SK-N-SH treated with all-trans-retinoic acid at 6 μM for 48 hours (cell line): ENCODE results near the gene IL22RA2.

Source experiments
- ATAC-seq: fragments of 200-7000 bp; cut with Tn5 transposase; 3 replicates; pipeline ENCODE4 v1.9.1; 2020; ENCODE audit warnings: mild to moderate bottlenecking, moderate library complexity
- ARNTL ChIP-seq: fragments of 450-650 bp; formaldehyde crosslinking; IDR thresholded peaks from 2 replicates; pipeline ENCODE4 v1.5.0; 2020; ENCODE audit warnings: low read depth, mild to moderate bottlenecking, moderate library complexity, borderline replicate concordance
- BACH2 ChIP-seq: fragments of 250-450 bp; sonication (Bioruptor Pico); IDR thresholded peaks from 2 replicates; pipeline ENCODE4 v1.9.0; 2021; ENCODE audit warnings: mild to moderate bottlenecking, borderline replicate concordance
- CSDC2 ChIP-seq: fragments of 250-450 bp; sonication (Bioruptor Pico); IDR thresholded peaks from 2 replicates; pipeline ENCODE4 v1.5.0; 2020; ENCODE audit warnings: mild to moderate bottlenecking, moderate library complexity
- CSRNP3 ChIP-seq: fragments of 250-450 bp; sonication (Bioruptor Pico); IDR thresholded peaks from 2 replicates; pipeline ENCODE4 v1.5.1; 2021; ENCODE audit warnings: mild to moderate bottlenecking, moderate library complexity
- GLIS3 ChIP-seq: fragments of 250-450 bp; sonication (Bioruptor Pico); IDR thresholded peaks from 2 replicates; pipeline ENCODE4 v1.5.0; 2020; ENCODE audit warnings: mild to moderate bottlenecking, moderate library complexity
- ISL1 ChIP-seq: fragments of 250-450 bp; sonication (Bioruptor Pico); IDR thresholded peaks from 2 replicates; pipeline ENCODE4 v2.1.2; 2022; ENCODE audit warnings: mild to moderate bottlenecking, moderate library complexity
- OSR1 ChIP-seq: fragments of 250-450 bp; sonication (Bioruptor Pico); IDR thresholded peaks from 2 replicates; pipeline ENCODE4 v1.8.0; 2022; ENCODE audit warnings: moderate library complexity, mild to moderate bottlenecking, inconsistent platforms
- PATZ1 ChIP-seq: fragments of 250-450 bp; sonication (Bioruptor Pico); IDR thresholded peaks from 2 replicates; pipeline ENCODE4 v1.8.0; 2020; ENCODE audit warnings: mild to moderate bottlenecking, moderate library complexity, borderline replicate concordance
- POU6F1 ChIP-seq: fragments of 250-450 bp; sonication (Bioruptor Pico); IDR thresholded peaks from 2 replicates; pipeline ENCODE4 v1.8.0; 2021; ENCODE audit warnings: low read depth, mild to moderate bottlenecking, moderate library complexity, borderline replicate concordance
- PPARA ChIP-seq: fragments of 250-450 bp; sonication (Bioruptor Pico); IDR thresholded peaks from 2 replicates; pipeline ENCODE4 v1.5.0; 2020; ENCODE audit warnings: mild to moderate bottlenecking, borderline replicate concordance
- SNAI2 ChIP-seq: fragments of 250-450 bp; sonication (Bioruptor Pico); IDR thresholded peaks from 2 replicates; pipeline ENCODE4 v1.5.0; 2020; ENCODE audit warnings: mild to moderate bottlenecking, moderate library complexity
- TOX ChIP-seq: fragments of 250-450 bp; sonication (Bioruptor Pico); IDR thresholded peaks from 2 replicates; pipeline ENCODE4 v1.8.0; 2021; ENCODE audit warnings: mild to moderate bottlenecking, moderate library complexity, borderline replicate concordance
- ZC3H10 ChIP-seq: fragments of 250-450 bp; sonication (Bioruptor Pico); IDR thresholded peaks from 2 replicates; pipeline ENCODE4 v1.5.1; 2021; ENCODE audit warnings: mild to moderate bottlenecking, moderate library complexity
- ZNF565 ChIP-seq: fragments of 450-650 bp; formaldehyde crosslinking; conservative IDR thresholded peaks from 2 replicates; pipeline ENCODE4 v1.5.0; 2020; ENCODE audit warnings: low read depth, mild to moderate bottlenecking, moderate library complexity
- ZNF70 ChIP-seq: fragments of 450-650 bp; formaldehyde crosslinking; IDR thresholded peaks from 2 replicates; pipeline ENCODE4 v1.5.0; 2020; ENCODE audit warnings: mild to moderate bottlenecking, moderate library complexity
- TF ChIP-seq, protein P1 (sequence below): fragments of 250-450 bp; sonication (Bioruptor Pico); IDR thresholded peaks from 2 replicates; pipeline ENCODE4 v1.5.0; 2020; ENCODE audit warnings: mild to moderate bottlenecking, moderate library complexity

IL22RA2 gene

GRCh38 chr6:137099689-137100403 lies 73.6 kb downstream of the IL22RA2 start:
- no peak for TF ChIP-seq OSR1 (CRISPR knock-in tag)
- no peak for ATAC-seq

GRCh38 chr6:137097526-137097925 lies 75.9 kb downstream of the IL22RA2 start:
- TF ChIP-seq OSR1 (CRISPR knock-in tag) (no peak), TOX (no peak), BACH2 (no peak), CSRNP3 (CRISPR knock-in tag) (no peak), ZNF565 (CRISPR knock-in tag) (no peak), CSDC2 (no peak), ZC3H10 (CRISPR knock-in tag) (no peak), ISL1 (CRISPR knock-in tag) (no peak), PPARA (CRISPR knock-in tag) (no peak), PATZ1 (CRISPR knock-in tag) (no peak), GLIS3 (CRISPR knock-in tag) (no peak), ARNTL (CRISPR knock-in tag) (no peak)
- TF ChIP-seq, protein P1, sequence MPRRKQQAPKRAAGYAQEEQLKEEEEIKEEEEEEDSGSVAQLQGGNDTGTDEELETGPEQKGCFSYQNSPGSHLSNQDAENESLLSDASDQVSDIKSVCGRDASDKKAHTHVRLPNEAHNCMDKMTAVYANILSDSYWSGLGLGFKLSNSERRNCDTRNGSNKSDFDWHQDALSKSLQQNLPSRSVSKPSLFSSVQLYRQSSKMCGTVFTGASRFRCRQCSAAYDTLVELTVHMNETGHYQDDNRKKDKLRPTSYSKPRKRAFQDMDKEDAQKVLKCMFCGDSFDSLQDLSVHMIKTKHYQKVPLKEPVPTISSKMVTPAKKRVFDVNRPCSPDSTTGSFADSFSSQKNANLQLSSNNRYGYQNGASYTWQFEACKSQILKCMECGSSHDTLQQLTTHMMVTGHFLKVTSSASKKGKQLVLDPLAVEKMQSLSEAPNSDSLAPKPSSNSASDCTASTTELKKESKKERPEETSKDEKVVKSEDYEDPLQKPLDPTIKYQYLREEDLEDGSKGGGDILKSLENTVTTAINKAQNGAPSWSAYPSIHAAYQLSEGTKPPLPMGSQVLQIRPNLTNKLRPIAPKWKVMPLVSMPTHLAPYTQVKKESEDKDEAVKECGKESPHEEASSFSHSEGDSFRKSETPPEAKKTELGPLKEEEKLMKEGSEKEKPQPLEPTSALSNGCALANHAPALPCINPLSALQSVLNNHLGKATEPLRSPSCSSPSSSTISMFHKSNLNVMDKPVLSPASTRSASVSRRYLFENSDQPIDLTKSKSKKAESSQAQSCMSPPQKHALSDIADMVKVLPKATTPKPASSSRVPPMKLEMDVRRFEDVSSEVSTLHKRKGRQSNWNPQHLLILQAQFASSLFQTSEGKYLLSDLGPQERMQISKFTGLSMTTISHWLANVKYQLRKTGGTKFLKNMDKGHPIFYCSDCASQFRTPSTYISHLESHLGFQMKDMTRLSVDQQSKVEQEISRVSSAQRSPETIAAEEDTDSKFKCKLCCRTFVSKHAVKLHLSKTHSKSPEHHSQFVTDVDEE (CRISPR knock-in tag): no peak
- no peak for ATAC-seq

GRCh38 chr6:137097057-137097456 lies 76.4 kb downstream of the IL22RA2 start:
- ATAC-seq: no peak
- TF ChIP-seq POU6F1 (CRISPR knock-in tag): no peak
- no peak for TF ChIP-seq PATZ1 (CRISPR knock-in tag)
- no peak for TF ChIP-seq ZC3H10 (CRISPR knock-in tag)
- no peak for TF ChIP-seq SNAI2 (CRISPR knock-in tag)

DNA sequence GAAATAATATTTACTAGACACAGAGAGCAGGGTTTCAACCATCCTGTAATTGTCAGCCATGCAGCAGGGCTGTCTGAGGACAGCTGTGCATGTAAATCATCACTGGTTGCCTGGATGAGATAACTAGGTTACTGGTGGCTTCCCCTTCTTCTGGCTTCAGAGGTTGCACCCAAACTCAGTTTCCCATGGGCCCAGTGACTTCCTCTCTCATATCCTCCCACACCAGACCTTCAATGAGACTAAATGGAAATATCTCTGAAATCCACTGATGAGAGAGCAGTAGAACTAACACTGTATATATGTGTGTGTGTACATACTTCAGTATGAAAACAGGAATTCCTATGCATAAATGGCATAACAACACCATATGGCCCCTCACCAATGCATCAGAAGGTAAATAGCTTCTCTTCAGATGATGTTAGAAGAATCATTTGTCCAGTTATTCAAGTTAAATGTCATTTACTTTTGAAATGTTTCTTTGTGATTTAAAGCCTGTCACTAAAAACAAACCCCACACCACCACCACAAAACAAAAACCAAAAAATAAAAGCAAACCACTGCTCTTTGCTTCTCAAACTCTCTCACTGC lies 77.7 kb downstream of the IL22RA2 start:
- TF ChIP-seq TOX (no peak), ZNF70 (peak; percentile 48; the same call in 1 of the 2 replicates)
- TF ChIP-seq, all 23 proteins: peak for 1
- ATAC-seq: no peak
